Ascending aorta (tissue), 2 donors: Measurements from ENCODE around the gene SLC7A9. TPM values are rescaled to one million over a fixed set of nuclear protein-coding genes. Genes with fewer than 3 reads are reported as not detected.
"Not testable (repeated sequence)": the region's sequence is repeated elsewhere in the genome, so short reads cannot be mapped to it uniquely, and the experiment has no call there.

ENCODE experiments used
- DNase-seq, 2 donors: peaks; one replicate each; pipeline ENCODE4 v3.0.0-alpha.2; 2019; ENCODE audit warnings: low spot score in 2 of 2
- H3K27ac ChIP-seq, 2 donors: fragments of 200-600 bp; sonication (generic); one replicate each; pipeline ENCODE4 v1.5.1; 2016 to 2017; ENCODE audit warnings: mild to moderate bottlenecking in 1 of 2
- H3K27me3 ChIP-seq: fragments of 200-600 bp; sonication (generic); one replicate; pipeline ENCODE4 v1.5.1; 2017
- H3K36me3 ChIP-seq, 2 donors: fragments of 200-600 bp; sonication (generic); one replicate each; pipeline ENCODE4 v1.5.1; 2016
- H3K4me1 ChIP-seq, 2 donors: fragments of 200-600 bp; sonication (generic); one replicate each; pipeline ENCODE4 v1.5.1; 2016 to 2017; ENCODE audit warnings: mild to moderate bottlenecking in 1 of 2
- H3K4me3 ChIP-seq, 2 donors: fragments of 200-600 bp; sonication (generic); one replicate each; pipeline ENCODE4 v1.5.1; 2016 to 2017; ENCODE audit warnings: mild to moderate bottlenecking in 1 of 2
- H3K9me3 ChIP-seq, 2 donors: fragments of 200-600 bp; sonication (generic); one replicate each; pipeline ENCODE4 v1.5.1; 2016
- CTCF ChIP-seq, 3 experiments: fragments of 200-600 bp in 2 of 3; fragments of 450-650 bp in 1 of 3; sonication (generic) in 2 of 3; IDR thresholded peaks; one replicate each; pipeline ENCODE4 v1.5.1; 2016 to 2019; ENCODE audit warnings: antibody characterized with exemption in 3 of 3, mild to moderate bottlenecking in 1 of 3, moderate library complexity in 1 of 3
- intact Hi-C: fragments of 100-400 bp; cut with DNase I; formaldehyde crosslinking; loops from one replicate; pipeline ENCODE4 v1.15.1; 2023
- total RNA-seq: library from RNA; depleted of rRNA; stranded (reverse); fragments of >200 nt; gene quantifications from one replicate; pipeline ENCODE4 v1.1.0, GENCODE V29; 2016

Gene SLC7A9
- total RNA-seq, 1 donor from 2014 or later: not detected

GRCh38 chr19:32852216-32852615, 17.4 kb downstream of the SLC7A9 start:
- H3K27me3 ChIP-seq: no peaks in the 10 kb centered on the region
- no peak overlapping the region for H3K27ac ChIP-seq
- no peaks in the 10 kb centered on the region for H3K4me1 ChIP-seq
- no peaks in the 10 kb centered on the region for H3K9me3 ChIP-seq
- no peak for DNase-seq
- intact Hi-C loops: no loop called here
- no peak for TF ChIP-seq CTCF (IDR thresholded peaks at IDR 0.05)
- peaks cover 0 to 4% of the 10 kb centered on the region in 2 donors for H3K36me3 ChIP-seq
- H3K4me3 ChIP-seq: no peak overlapping the region

- H3K36me3 ChIP-seq, DNase-seq, H3K9me3 ChIP-seq, H3K27ac ChIP-seq, H3K27me3 ChIP-seq, intact Hi-C loops, H3K4me1 ChIP-seq, H3K4me3 ChIP-seq: not testable (repeated sequence)
Observed at GRCh38 chr19:32848035-32848434, 21.5 kb downstream of the SLC7A9 start.

- no peaks in the 10 kb centered on the region for H3K4me1 ChIP-seq
Observed at GRCh38 chr19:32843716-32844245, 25.8 kb downstream of the SLC7A9 start.

GRCh38 chr19:32842061-32842460, 27.5 kb downstream of the SLC7A9 start:
- no peak for TF ChIP-seq CTCF (IDR thresholded peaks at IDR 0.05)
- H3K36me3 ChIP-seq: peaks cover 0 to 18% of the 10 kb centered on the region in 2 donors
- intact Hi-C loops: no loop called here
- no peak for DNase-seq
- no peak overlapping the region for H3K4me3 ChIP-seq
- H3K27me3 ChIP-seq: no peaks in the 10 kb centered on the region
- no peak overlapping the region for H3K27ac ChIP-seq
- no peaks in the 10 kb centered on the region for H3K4me1 ChIP-seq
- H3K9me3 ChIP-seq: peaks cover 0 to 22% of the 10 kb centered on the region in 2 donors

More at GRCh38 chr19:32843716-32844245, 25.8 kb downstream of the SLC7A9 start:
- intact Hi-C loops: no loop called here
- Histone ChIP-seq H3K9me3 (peaks cover 0 to 22% of the 10 kb centered on the region in 2 donors), H3K27ac (no peak overlapping the region), H3K4me3 (no peak overlapping the region), H3K36me3 (peaks cover 0 to 18% of the 10 kb centered on the region in 2 donors), H3K27me3 (no peaks in the 10 kb centered on the region)
- TF ChIP-seq CTCF (IDR thresholded peaks at IDR 0.05): no peak
- DNase-seq: no peak

- no peaks in the 10 kb centered on the region for H3K27me3 ChIP-seq
- no peaks in the 10 kb centered on the region for H3K4me1 ChIP-seq
- intact Hi-C loops: no loop called here
- peaks cover 0 to 18% of the 10 kb centered on the region in 2 donors for H3K36me3 ChIP-seq
- no peak for TF ChIP-seq CTCF (IDR thresholded peaks at IDR 0.05)
- no peak for DNase-seq
- no peak overlapping the region for H3K27ac ChIP-seq
- H3K9me3 ChIP-seq: peaks cover 0 to 22% of the 10 kb centered on the region in 2 donors
- H3K4me3 ChIP-seq: no peak overlapping the region
Observed at GRCh38 chr19:32837531-32837930, 32.0 kb downstream of the SLC7A9 start.

GRCh38 chr19:32833388-32833787, 36.2 kb downstream of the SLC7A9 start:
- H3K36me3 ChIP-seq: peaks cover 0 to 16% of the 10 kb centered on the region in 2 donors
- H3K4me3 ChIP-seq, H3K27me3 ChIP-seq, H3K9me3 ChIP-seq, DNase-seq, H3K27ac ChIP-seq, intact Hi-C loops, H3K4me1 ChIP-seq: not testable (repeated sequence)

GRCh38 chr19:32832825-32833224, 36.7 kb downstream of the SLC7A9 start:
- H3K4me3 ChIP-seq, H3K4me1 ChIP-seq, H3K9me3 ChIP-seq, DNase-seq, H3K27me3 ChIP-seq, intact Hi-C loops, H3K27ac ChIP-seq: not testable (repeated sequence)
- peaks cover 0 to 16% of the 10 kb centered on the region in 2 donors for H3K36me3 ChIP-seq

GRCh38 chr19:32832094-32832493, 37.5 kb downstream of the SLC7A9 start:
- H3K4me1 ChIP-seq, DNase-seq, H3K27me3 ChIP-seq, H3K9me3 ChIP-seq, H3K4me3 ChIP-seq, intact Hi-C loops, H3K27ac ChIP-seq: not testable (repeated sequence)
- H3K36me3 ChIP-seq: peaks cover 0 to 16% of the 10 kb centered on the region in 2 donors
